Skeletal muscle satellite cell (primary cell): Measurements from ENCODE around the gene LSM14A.
A peak's percentile ranks its signal among the peaks of the same experiment; 100 is the strongest.
"Not testable (repeated sequence)": the region's sequence is repeated elsewhere in the genome, so short reads cannot be mapped to it uniquely, and the experiment has no call there.

Source experiments
- H3K27me3 ChIP-seq: 2 replicates; pipeline ENCODE4 v1.7.0; 2013; ENCODE audit warnings: low read length; ENCODE audit not compliant: control insufficient read depth, insufficient read depth
- H3K36me3 ChIP-seq: 2 replicates; pipeline ENCODE4 v1.7.0; 2013; ENCODE audit warnings: mild to moderate bottlenecking, control low read depth, low read length; ENCODE audit not compliant: insufficient read depth
- H3K4me1 ChIP-seq: 2 replicates; pipeline ENCODE4 v1.7.0; 2013; ENCODE audit warnings: low read length; ENCODE audit not compliant: control insufficient read depth, insufficient read depth
- H3K4me2 ChIP-seq: 2 replicates; pipeline ENCODE4 v1.7.0; 2013; ENCODE audit warnings: mild to moderate bottlenecking, low read length
- H3K4me3 ChIP-seq: 2 replicates; pipeline ENCODE4 v1.7.0; 2013; ENCODE audit warnings: low read length
- H3K9ac ChIP-seq: 2 replicates; pipeline ENCODE4 v1.7.0; 2013; ENCODE audit warnings: mild to moderate bottlenecking, low read depth, low read length, moderate library complexity
- H3K9me3 ChIP-seq: replicated peaks from 2 replicates; pipeline ENCODE4 v1.7.0; 2013; ENCODE audit warnings: mild to moderate bottlenecking, control low read depth, low read length

The LSM14A gene

GRCh38 chr19:34232566-34233481 lies 60.5 kb downstream of the LSM14A start:
- Histone ChIP-seq H3K4me3 (peak overlapping the region; percentile 18), H3K9me3 (no peaks in the 10 kb centered on the region), H3K9ac (peak overlapping the region; percentile 37), H3K27me3 (no peaks in the 10 kb centered on the region), H3K4me1 (peaks cover 41% of the 10 kb centered on the region), H3K36me3 (peaks cover 26% of the 10 kb centered on the region), H3K4me2 (peak overlapping the region; percentile 68)

GRCh38 chr19:34235425-34235940 lies 63.2 kb downstream of the LSM14A start:
- Histone ChIP-seq H3K4me1 (peaks cover 30% of the 10 kb centered on the region), H3K36me3 (peaks cover 6% of the 10 kb centered on the region), H3K9me3 (no peaks in the 10 kb centered on the region)

GRCh38 chr19:34236035-34236987 lies 64.0 kb downstream of the LSM14A start:
- Histone ChIP-seq H3K27me3 (no peaks in the 10 kb centered on the region), H3K9me3 (no peaks in the 10 kb centered on the region), H3K4me1 (peaks cover 29% of the 10 kb centered on the region), H3K9ac (no peak overlapping the region), H3K36me3 (no peaks in the 10 kb centered on the region), H3K4me2 (no peak overlapping the region), H3K4me3 (no peak overlapping the region)

More at GRCh38 chr19:34235425-34235940, 63.2 kb downstream of the LSM14A start:
- Histone ChIP-seq H3K9ac (no peak overlapping the region), H3K4me3 (no peak overlapping the region), H3K4me2 (no peak overlapping the region), H3K27me3 (no peaks in the 10 kb centered on the region)

GRCh38 chr19:34237283-34237682 lies 65.0 kb downstream of the LSM14A start:
- Histone ChIP-seq H3K4me3 (no peak overlapping the region), H3K9me3 (no peaks in the 10 kb centered on the region), H3K36me3 (no peaks in the 10 kb centered on the region), H3K27me3 (no peaks in the 10 kb centered on the region), H3K9ac (no peak overlapping the region), H3K4me1 (peaks cover 21% of the 10 kb centered on the region), H3K4me2 (no peak overlapping the region)

GRCh38 chr19:34237939-34238338 lies 65.6 kb downstream of the LSM14A start:
- Histone ChIP-seq H3K9ac (no peak overlapping the region), H3K36me3 (no peaks in the 10 kb centered on the region), H3K27me3 (no peaks in the 10 kb centered on the region), H3K4me2 (no peak overlapping the region), H3K4me3 (no peak overlapping the region), H3K4me1 (peaks cover 16% of the 10 kb centered on the region), H3K9me3 (no peaks in the 10 kb centered on the region)

GRCh38 chr19:34241513-34242337 lies 69.4 kb downstream of the LSM14A start:
- H3K4me2 ChIP-seq = no peak overlapping the region
- H3K4me3 ChIP-seq = no peak overlapping the region
- H3K4me1 ChIP-seq = peaks cover 14% of the 10 kb centered on the region
- H3K9me3 ChIP-seq = no peaks in the 10 kb centered on the region
- no peak overlapping the region for H3K9ac ChIP-seq
- no peaks in the 10 kb centered on the region for H3K27me3 ChIP-seq
- no peaks in the 10 kb centered on the region for H3K36me3 ChIP-seq

- H3K36me3 ChIP-seq, H3K9ac ChIP-seq, H3K4me3 ChIP-seq, H3K27me3 ChIP-seq, H3K4me2 ChIP-seq, H3K9me3 ChIP-seq: not testable (repeated sequence)
- H3K4me1 ChIP-seq = peaks cover 14% of the 10 kb centered on the region
Observed at GRCh38 chr19:34243138-34243875, 71.0 kb downstream of the LSM14A start.

GRCh38 chr19:34243876-34244578 lies 71.7 kb downstream of the LSM14A start:
- H3K4me1 ChIP-seq = peaks cover 14% of the 10 kb centered on the region
- H3K36me3 ChIP-seq = no peaks in the 10 kb centered on the region
- H3K9me3 ChIP-seq = no peaks in the 10 kb centered on the region
- H3K4me2 ChIP-seq = no peak overlapping the region
- H3K4me3 ChIP-seq = no peak overlapping the region
- H3K9ac ChIP-seq = no peak overlapping the region
- no peaks in the 10 kb centered on the region for H3K27me3 ChIP-seq

GRCh38 chr19:34244611-34245299 lies 72.5 kb downstream of the LSM14A start:
- no peak overlapping the region for H3K4me3 ChIP-seq
- H3K9ac ChIP-seq = no peak overlapping the region
- H3K4me1 ChIP-seq = peaks cover 14% of the 10 kb centered on the region
- H3K4me2 ChIP-seq = no peak overlapping the region
- no peaks in the 10 kb centered on the region for H3K9me3 ChIP-seq
- H3K36me3 ChIP-seq = no peaks in the 10 kb centered on the region
- no peaks in the 10 kb centered on the region for H3K27me3 ChIP-seq
